ENCODE results near the gene CRACR2A. TPM values are rescaled to one million over a fixed set of nuclear protein-coding genes. Genes with fewer than 3 reads are reported as not detected.

The CRACR2A gene
- total and polyA plus RNA-seq, 9 of the 15 experiments (the other 6 are each of a cell fraction or from before 2014, with no cell fraction given) = 2.1 to 15.1 (median 10.4) TPM

DNA sequence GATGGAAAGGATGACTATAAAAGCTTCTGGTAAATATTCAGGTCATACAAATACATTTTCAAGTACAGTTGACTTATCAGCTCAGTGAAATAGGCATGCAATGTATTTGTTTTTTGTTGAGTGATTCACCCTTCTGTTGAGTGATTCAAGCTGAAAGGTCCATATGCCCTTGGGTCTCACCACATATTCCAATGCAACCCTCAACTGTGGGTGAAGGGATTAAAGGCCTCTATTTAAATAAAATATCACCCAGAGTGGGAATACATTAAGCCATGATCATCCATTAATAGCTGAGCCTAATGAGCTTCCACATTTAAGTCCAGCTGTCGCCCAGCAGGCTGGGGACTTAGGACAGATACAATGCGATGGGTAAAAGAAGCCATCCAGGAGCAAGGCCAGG is 120.2 kb downstream of the CRACR2A start:
- POLR2A ChIA-PET = interaction anchor here (0.6 kb wide), 2 partner anchors 12 to 15 kb away, joined by 3 read pairs; no protein-coding TSS in a partner anchor
- Histone ChIP-seq H3K4me2 (ENCODE audit: insufficient read depth, low read length) (no peak overlapping the region), H3K4me1 (replicated peaks in 1 of 2; ENCODE audit: control insufficient read depth in 2 of 2, insufficient read depth in 2 of 2, low read length in 2 of 2) (no peaks in the 10 kb centered on the region), H3K9ac (ENCODE audit: insufficient read depth in 1 of 2, low read depth in 2 of 2, low read length in 2 of 2) (no peak overlapping the region), H2AFZ (ENCODE audit: low read depth, low read length) (no peak overlapping the region), H3K9me3 (replicated peaks; ENCODE audit: control insufficient read depth, insufficient read depth, low read depth, low read length) (no peaks in the 10 kb centered on the region), H3K36me3 (ENCODE audit: control insufficient read depth, insufficient read depth, low read length) (0 out of 3 replicates have a peak, but pooled peaks cover 1% of the 10 kb centered on the region), H3K9me1 (ENCODE audit: control insufficient read depth, insufficient read depth, low read length) (no peaks in the 10 kb centered on the region), H3K79me2 (ENCODE audit: control insufficient read depth, insufficient read depth, low read length) (no peaks in the 10 kb centered on the region), H3K4me3 (no peak overlapping the region), H4K20me1 (replicated peaks; ENCODE audit: control insufficient read depth, insufficient read depth, low read length) (no peaks in the 10 kb centered on the region), H3K27me3 (ENCODE audit: control insufficient read depth in 2 of 2, insufficient read depth in 2 of 2, low read length in 2 of 2) (no peaks in the 10 kb centered on the region), H3K27ac (ENCODE audit: extremely low read depth, low read depth, low read length) (no peak overlapping the region)
- FAIRE-seq = no peak
- CTCF ChIA-PET (ENCODE audit: low intra/inter-chr PET ratio) = no interaction called here
- no TSS peak for BruUV-seq (replicated peaks)
- WGBS (ENCODE audit: insufficient coverage, low coverage, missing lambda C conversion rate) = no CpG with 5 or more reads among the region's 2 CpGs
- TF ChIP-seq HNRNPK (IDR thresholded peaks at IDR 0.05; ENCODE audit: low read depth, low read length, poor library complexity, severe bottlenecking) = no peak
- no peak for DNase-seq (ENCODE audit: extremely low read depth in 1 of 4, low spot score in 3 of 4)
- in situ Hi-C loops (cut with MboI) (no loop called here), intact Hi-C loops (cut with micrococcal nuclease) (no loop called here)
- no peak for ATAC-seq

DNA sequence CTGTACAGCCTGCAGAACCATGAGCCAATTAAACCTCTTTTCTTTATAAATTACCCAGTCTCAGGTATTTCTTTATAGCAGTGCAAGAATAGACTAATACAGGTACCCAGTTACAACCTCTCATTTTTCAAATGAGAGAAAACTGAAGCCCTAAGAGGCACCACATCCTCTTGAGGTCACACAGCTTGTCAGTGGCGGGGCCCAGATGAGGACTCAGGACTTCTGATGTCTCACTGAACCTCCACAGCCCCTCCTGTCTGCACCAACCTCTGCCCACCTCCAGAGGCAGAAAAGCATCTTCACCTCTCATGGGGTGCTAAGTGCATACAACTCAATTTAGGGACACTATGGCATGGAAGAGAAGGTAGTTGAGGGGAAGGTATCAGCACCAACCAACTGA is 120.7 kb downstream of the CRACR2A start:
- Histone ChIP-seq H4K20me1 (replicated peaks; ENCODE audit: control insufficient read depth, insufficient read depth, low read length) (no peaks in the 10 kb centered on the region), H3K79me2 (ENCODE audit: control insufficient read depth, insufficient read depth, low read length) (no peaks in the 10 kb centered on the region), H3K4me1 (replicated peaks in 1 of 2; ENCODE audit: control insufficient read depth in 2 of 2, insufficient read depth in 2 of 2, low read length in 2 of 2) (no peaks in the 10 kb centered on the region), H3K4me3 (no peak overlapping the region), H3K4me2 (ENCODE audit: insufficient read depth, low read length) (no peak overlapping the region), H3K9me1 (ENCODE audit: control insufficient read depth, insufficient read depth, low read length) (no peaks in the 10 kb centered on the region), H3K27me3 (ENCODE audit: control insufficient read depth in 2 of 2, insufficient read depth in 2 of 2, low read length in 2 of 2) (no peaks in the 10 kb centered on the region), H3K9me3 (replicated peaks; ENCODE audit: control insufficient read depth, insufficient read depth, low read depth, low read length) (no peaks in the 10 kb centered on the region), H3K9ac (ENCODE audit: insufficient read depth in 1 of 2, low read depth in 2 of 2, low read length in 2 of 2) (no peak overlapping the region), H2AFZ (ENCODE audit: low read depth, low read length) (no peak overlapping the region), H3K27ac (ENCODE audit: extremely low read depth, low read depth, low read length) (no peak overlapping the region), H3K36me3 (ENCODE audit: control insufficient read depth, insufficient read depth, low read length) (0 out of 3 replicates have a peak, but pooled peaks cover 2% of the 10 kb centered on the region)
- no TSS peak for BruUV-seq (replicated peaks)
- ChIA-PET POLR2A (interaction anchor here (0.6 kb wide), 1 partner anchor 15 kb away, joined by 3 read pairs; no protein-coding TSS in a partner anchor), CTCF (ENCODE audit: low intra/inter-chr PET ratio) (no interaction called here)
- FAIRE-seq (no peak), ATAC-seq (no peak), DNase-seq (ENCODE audit: extremely low read depth in 1 of 4, low spot score in 3 of 4) (no peak)
- intact Hi-C loops (cut with micrococcal nuclease) (no loop called here), in situ Hi-C loops (cut with MboI) (no loop called here)
- 100% methylated on average over 1 of the region's 1 CpG for WGBS (ENCODE audit: insufficient coverage, low coverage, missing lambda C conversion rate)
- no peak for TF ChIP-seq L3MBTL2 (IDR thresholded peaks at IDR 0.05)
- no peak for TF ChIP-seq LCOR (CRISPR knock-in tag; IDR thresholded peaks at IDR 0.05)
- no peak for TF ChIP-seq NFIX (CRISPR knock-in tag; IDR thresholded peaks at IDR 0.05; ENCODE audit: low read depth)
- no peak for TF ChIP-seq ZNF408 (CRISPR knock-in tag; IDR thresholded peaks at IDR 0.05; ENCODE audit: low read depth)
- no peak for TF ChIP-seq RFX5 (IDR thresholded peaks at IDR 0.05; ENCODE audit: low read depth, low read length)
- no peak for TF ChIP-seq E2F6 (IDR thresholded peaks at IDR 0.05; ENCODE audit: borderline replicate concordance in 1 of 2, extremely low read depth in 1 of 2, insufficient read depth in 1 of 2, insufficient read length in 1 of 2, low read depth in 1 of 2, low read length in 1 of 2, poor library complexity in 1 of 2, severe bottlenecking in 1 of 2)
- no peak for TF ChIP-seq FOXA1 (IDR thresholded peaks at IDR 0.05; ENCODE audit: borderline replicate concordance)
- TF ChIP-seq MIER1 (IDR thresholded peaks at IDR 0.05; ENCODE audit: low read depth) = no peak
- no peak for TF ChIP-seq ESRRA (IDR thresholded peaks at IDR 0.05; ENCODE audit: borderline replicate concordance, low read depth)
- TF ChIP-seq, protein P1, sequence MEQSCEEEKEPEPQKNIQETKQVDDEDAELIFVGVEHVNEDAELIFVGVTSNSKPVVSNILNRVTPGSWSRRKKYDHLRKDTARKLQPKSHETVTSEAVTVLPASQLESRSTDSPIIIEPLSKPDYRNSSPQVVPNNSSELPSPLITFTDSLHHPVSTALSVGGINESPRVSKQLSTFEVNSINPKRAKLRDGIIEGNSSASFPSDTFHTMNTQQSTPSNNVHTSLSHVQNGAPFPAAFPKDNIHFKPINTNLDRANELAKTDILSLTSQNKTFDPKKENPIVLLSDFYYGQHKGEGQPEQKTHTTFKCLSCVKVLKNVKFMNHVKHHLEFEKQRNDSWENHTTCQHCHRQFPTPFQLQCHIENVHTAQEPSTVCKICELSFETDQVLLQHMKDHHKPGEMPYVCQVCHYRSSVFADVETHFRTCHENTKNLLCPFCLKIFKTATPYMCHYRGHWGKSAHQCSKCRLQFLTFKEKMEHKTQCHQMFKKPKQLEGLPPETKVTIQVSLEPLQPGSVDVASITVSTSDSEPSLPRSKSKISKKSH (CRISPR knock-in tag; IDR thresholded peaks at IDR 0.05) = no peak
- no peak for TF ChIP-seq ETV6 (IDR thresholded peaks at IDR 0.05; ENCODE audit: borderline replicate concordance in 1 of 2, low read depth in 2 of 2, low read length in 1 of 2)
- TF ChIP-seq ETV6 (CRISPR knock-in tag; IDR thresholded peaks at IDR 0.05; ENCODE audit: borderline replicate concordance) = no peak

Data from K562 (cell line).